Adipose tissue (tissue), 3 donors: Measurements from ENCODE around the gene C1S. TPM values are rescaled to one million over a fixed set of nuclear protein-coding genes. Genes with fewer than 3 reads are reported as not detected.

Experiments used
- H3K27ac ChIP-seq: one replicate; pipeline ENCODE4 v1.5.1; 2013; ENCODE audit warnings: low read depth, low read length
- WGBS, 3 donors: extraction: QIAGEN DNeasy Blood & Tissue Kit; methylation state at CpG; one replicate each; pipeline ENCODE4 v1.1.7; 2013; 5-methylcytosine and 5-hydroxymethylcytosine counted together
- polyA plus RNA-seq, 3 donors: library from polyadenylated mRNA; stranded (reverse); fragments of 200-250 nt; gene quantifications; one replicate each; pipeline ENCODE4 v1.2.3, GENCODE V29; 2013
- donor health status: healthy with polysubstance abuse.
- donor health status: Bipolar disorder and iron deficiency.
- donor health status: healthy.

Gene C1S
- polyA plus RNA-seq, 3 donors = 64.1 to 490 (median 315) TPM

DNA sequence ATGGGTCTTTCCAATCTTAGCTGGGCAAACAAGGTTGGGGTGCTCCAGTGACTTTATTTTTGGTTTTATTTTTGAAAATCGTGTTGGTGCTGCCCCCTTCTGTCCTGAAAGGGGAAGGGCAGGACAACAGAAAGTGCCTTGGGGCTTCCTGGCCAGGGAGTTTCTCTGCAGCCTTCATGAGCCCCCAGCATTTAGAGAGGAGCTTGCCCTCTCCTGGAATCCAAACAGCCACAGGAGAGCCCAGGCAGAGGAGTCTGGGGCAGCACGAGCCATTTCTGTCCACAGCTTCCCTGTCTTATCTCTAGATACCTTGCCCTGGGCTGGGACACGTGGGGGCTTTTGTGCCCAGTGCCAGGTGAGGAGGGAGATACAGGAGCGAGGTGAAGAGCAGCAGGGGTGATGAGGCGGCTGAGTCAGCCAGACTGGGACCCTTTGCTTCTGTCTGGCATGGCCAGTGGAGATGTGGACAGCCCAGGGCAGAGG lies 52.9 kb downstream of the C1S start:
- H3K27ac ChIP-seq = no peak overlapping the region
- WGBS, 3 donors = 40 to 44% (median 43%) methylated on average over 5 of the region's 5 CpGs

DNA sequence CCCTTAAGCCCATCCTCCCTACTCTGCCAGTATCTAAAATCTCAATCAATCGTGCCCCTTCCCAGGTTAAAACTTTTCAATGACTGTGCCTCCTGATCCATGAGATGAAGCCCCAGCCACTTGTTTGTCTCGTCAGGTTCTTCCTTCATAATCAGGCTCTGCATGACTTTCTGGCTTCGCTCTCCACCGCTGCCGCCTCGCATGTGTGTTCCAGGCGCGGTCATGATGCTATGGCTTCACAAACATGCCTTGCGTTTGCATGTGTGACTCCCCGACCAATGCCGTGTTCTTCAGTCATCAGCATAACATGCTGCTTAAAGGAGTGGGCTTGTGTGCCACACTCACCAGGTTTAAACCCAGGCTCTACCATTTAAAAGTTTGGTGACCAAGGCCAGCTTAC lies 53.5 kb downstream of the C1S start:
- WGBS, 3 donors = 87 to 91% (median 90%) methylated on average over 11 of the region's 11 CpGs

DNA sequence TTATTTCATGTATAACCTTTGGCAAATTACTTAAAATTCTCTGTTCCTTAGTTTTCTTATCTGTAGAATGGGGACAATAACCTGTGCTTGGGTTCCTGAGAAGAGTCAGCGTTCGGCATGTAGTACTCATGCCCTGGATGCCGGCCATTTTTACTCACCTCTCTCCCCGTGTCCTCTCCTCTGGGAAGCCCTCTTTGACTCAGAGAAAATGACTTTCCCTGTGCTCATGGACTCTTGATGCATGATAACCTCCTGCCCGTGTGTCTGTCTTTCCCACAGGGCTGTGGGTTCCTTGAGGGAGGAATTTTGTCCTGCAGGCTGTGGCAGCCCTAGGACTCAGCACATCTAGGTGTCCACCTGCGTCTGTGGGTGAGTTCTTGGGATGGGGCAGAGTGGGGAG lies 54.3 kb downstream of the C1S start:
- no peak overlapping the region for H3K27ac ChIP-seq
- 82 to 92% (median 89%) methylated on average over 6 of the region's 6 CpGs for WGBS, 3 donors

More for the DNA sequence above, 53.5 kb downstream of the C1S start:
- H3K27ac ChIP-seq = no peak overlapping the region

DNA sequence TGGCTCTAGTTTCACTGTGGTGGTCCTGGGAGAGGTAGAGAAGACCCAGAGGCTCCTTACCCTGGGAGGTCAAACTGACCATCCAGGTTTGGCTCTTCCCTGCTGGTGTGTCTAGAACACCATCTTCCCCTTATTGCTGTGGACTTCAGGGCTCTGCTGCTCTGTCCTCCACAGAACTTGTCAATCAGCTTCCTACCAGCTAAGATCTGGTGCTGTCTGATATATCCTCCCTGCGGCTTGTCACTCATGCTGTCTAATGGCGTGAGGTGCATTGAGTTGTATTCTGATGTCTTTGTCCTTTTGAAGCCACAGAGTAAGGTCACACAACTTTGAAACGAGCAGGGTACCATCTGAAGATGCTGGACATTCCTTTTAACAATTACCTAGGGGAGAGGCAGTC lies 55.7 kb downstream of the C1S start:
- no peak overlapping the region for H3K27ac ChIP-seq
- 88 to 92% (median 89%) methylated on average over 3 of the region's 3 CpGs for WGBS, 3 donors

DNA sequence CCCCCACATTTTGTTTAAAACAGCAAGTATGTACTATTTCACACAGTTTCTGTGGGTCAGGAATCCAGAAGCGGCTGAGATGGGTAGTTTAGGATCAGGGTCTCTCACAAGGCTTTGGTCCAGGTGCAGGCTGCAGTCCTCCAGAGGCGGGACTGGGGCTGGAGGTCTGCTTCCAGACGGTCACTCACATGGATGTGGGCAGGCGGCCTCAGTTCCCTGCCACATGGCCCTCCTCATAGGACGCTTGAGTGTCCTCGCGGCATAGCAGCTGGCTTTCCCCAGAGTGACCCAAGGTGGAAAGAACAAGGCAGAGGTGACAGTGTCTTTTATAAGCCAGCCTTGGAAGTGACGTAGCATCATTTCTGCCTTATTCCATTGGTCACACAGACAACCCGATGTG lies 56.4 kb downstream of the C1S start:
- H3K27ac ChIP-seq = no peak overlapping the region
- 90 to 96% (median 93%) methylated on average over 9 of the region's 9 CpGs for WGBS, 3 donors

DNA sequence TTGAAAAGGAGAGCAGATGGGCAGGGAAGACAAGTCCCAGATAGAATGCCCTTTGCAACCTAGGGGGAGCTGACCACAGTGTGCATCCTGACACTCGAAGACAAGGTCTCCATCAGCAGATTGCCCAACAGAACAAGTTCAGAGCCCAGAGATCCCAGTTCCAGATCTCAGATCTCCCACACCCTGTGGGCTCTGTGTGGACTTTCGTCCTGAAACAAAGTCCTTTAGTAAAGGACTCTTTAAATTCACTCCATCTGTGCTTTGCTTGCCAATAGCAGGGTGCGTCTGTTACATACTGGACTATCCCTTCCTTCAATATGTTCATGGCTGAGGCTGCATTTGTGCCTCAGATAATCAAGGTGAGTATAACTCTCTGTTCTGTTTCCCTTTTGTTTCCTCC lies 57.2 kb downstream of the C1S start:
- WGBS, 3 donors = 80 to 92% (median 90%) methylated on average over 3 of the region's 3 CpGs
- H3K27ac ChIP-seq = no peak overlapping the region

DNA sequence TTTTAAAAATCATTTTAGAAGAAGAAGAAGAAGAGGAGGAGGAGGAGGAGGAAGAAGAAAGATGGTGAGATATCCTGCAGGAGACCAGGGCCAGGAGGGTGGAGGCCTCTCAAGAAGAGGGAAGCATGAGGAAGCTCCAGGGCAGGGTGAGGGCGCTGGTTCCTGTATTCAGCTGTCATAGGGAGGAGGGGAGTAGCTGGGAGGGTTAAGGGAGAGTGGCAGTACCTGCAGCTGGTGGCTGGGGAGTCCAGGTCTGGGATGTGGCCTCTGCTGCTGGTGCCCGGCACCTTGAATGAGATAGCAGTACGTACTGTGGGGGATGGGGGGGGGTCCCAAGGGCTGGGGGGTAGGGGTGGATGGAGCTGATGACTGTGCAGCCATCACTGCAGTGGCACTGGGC lies 58.4 kb downstream of the C1S start:
- H3K27ac ChIP-seq = no peak overlapping the region
- WGBS, 3 donors = 43 to 85% (median 84%) methylated on average over 1 to 3 of the region's 3 CpGs

DNA sequence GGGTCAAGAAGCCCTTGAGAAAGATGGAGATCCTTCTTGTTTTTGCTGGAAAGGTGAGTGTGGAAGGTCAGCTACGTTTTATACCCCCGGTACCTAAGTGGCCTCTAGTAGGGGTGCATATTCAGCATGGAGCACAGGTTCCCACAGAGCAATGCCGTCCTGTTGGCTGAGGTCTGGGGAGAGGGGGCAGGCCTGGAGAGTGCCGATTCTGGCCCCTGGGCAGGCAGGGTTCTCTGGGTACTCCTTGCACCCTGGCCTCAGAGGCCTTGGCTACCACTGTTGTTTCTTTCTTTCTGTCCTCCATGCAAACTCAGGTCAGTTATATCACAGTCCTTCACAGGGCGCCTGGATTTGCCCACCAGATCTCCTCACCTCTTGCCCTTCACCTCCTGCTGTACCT lies 59.6 kb downstream of the C1S start:
- H3K27ac ChIP-seq = no peak overlapping the region
- WGBS, 3 donors = 84 to 93% (median 86%) methylated on average over 5 of the region's 5 CpGs

Other genes with a start within 250 kb of the C1S start
- 1 to 10 TPM; 2.0 to 5.1 (median 5.1) TPM for gene GPR162, start 238.9 kb upstream of the C1S start, polyA plus RNA-seq
- gene P3H3, start 232.3 kb upstream of the C1S start, polyA plus RNA-seq = 1 to 10 TPM; 5.4 to 9.0 (median 7.4) TPM
- gene GNB3, start 219.8 kb upstream of the C1S start, polyA plus RNA-seq = 1 to 10 TPM in 1 of 3 donors, under 1 TPM in 2; 0.86 to 1.7 (median 0.89) TPM
- gene CDCA3, start 209.4 kb upstream of the C1S start, polyA plus RNA-seq = 1 to 10 TPM in 1 of 3 donors, under 1 TPM in 2; 0.52 to 1.1 (median 0.64) TPM
- 10 to 100 TPM; 14.7 to 32.5 (median 28.5) TPM for gene USP5, start 208.6 kb upstream of the C1S start, polyA plus RNA-seq
- 100 to 1,000 TPM; 244 to 500 (median 371) TPM for gene TPI1, start 193.2 kb upstream of the C1S start, polyA plus RNA-seq
- 1 to 10 TPM; 5.4 to 6.2 (median 5.6) TPM for gene SPSB2, start 187.4 kb upstream of the C1S start, polyA plus RNA-seq
- gene LRRC23, start 155.9 kb upstream of the C1S start, polyA plus RNA-seq = 10 to 100 TPM in 1 of 3 donors, 1 to 10 TPM in 2; 3.0 to 11.7 (median 4.8) TPM
- 10 to 100 TPM in 1 of 3 donors, 1 to 10 TPM in 2; 2.6 to 11.9 (median 4.1) TPM for gene ENO2, start 146.1 kb upstream of the C1S start, polyA plus RNA-seq
- 100 to 1,000 TPM in 2 of 3 donors, 10 to 100 TPM in 1; 38.1 to 127 (median 119) TPM for gene ATN1, start 132.8 kb upstream of the C1S start, polyA plus RNA-seq
- gene RNU7-1, start 116.9 kb upstream of the C1S start, polyA plus RNA-seq = not detected
- gene C12orf57, start 116.7 kb upstream of the C1S start, polyA plus RNA-seq = 100 to 1,000 TPM; 326 to 584 (median 368) TPM
- gene PTPN6, start 109.4 kb upstream of the C1S start, polyA plus RNA-seq = 10 to 100 TPM; 18.8 to 44.0 (median 24.2) TPM
- gene PHB2, start 90.1 kb upstream of the C1S start, polyA plus RNA-seq = 100 to 1,000 TPM; 147 to 221 (median 166) TPM
- 10 to 100 TPM; 11.2 to 26.6 (median 22.9) TPM for gene EMG1, start 89.8 kb upstream of the C1S start, polyA plus RNA-seq
- 10 to 100 TPM; 27.1 to 77.9 (median 43.0) TPM for gene LPCAT3, start 42.2 kb upstream of the C1S start, polyA plus RNA-seq
- 100 to 1,000 TPM in 2 of 3 donors, 10 to 100 TPM in 1; 86.3 to 575 (median 386) TPM for gene C1R, start 31.7 kb downstream of the C1S start, polyA plus RNA-seq
- gene C1RL, start 48.5 kb downstream of the C1S start, polyA plus RNA-seq = 10 to 100 TPM; 40.8 to 48.5 (median 42.0) TPM
- 1 to 10 TPM; 1.9 to 5.0 (median 2.5) TPM for gene RBP5, start 68.2 kb downstream of the C1S start, polyA plus RNA-seq
- 10 to 100 TPM; 27.6 to 73.6 (median 68.0) TPM for gene CLSTN3, start 69.7 kb downstream of the C1S start, polyA plus RNA-seq
- 10 to 100 TPM; 29.5 to 90.1 (median 42.8) TPM for gene PEX5, start 129.0 kb downstream of the C1S start, polyA plus RNA-seq
- gene ACSM4, start 243.4 kb downstream of the C1S start, polyA plus RNA-seq = not detected